ENCODE results near the gene NATD1. TPM values are rescaled to one million over a fixed set of nuclear protein-coding genes. Genes with fewer than 3 reads are reported as not detected.
"Not testable (repeated sequence)": the region's sequence is repeated elsewhere in the genome, so short reads cannot be mapped to it uniquely, and the experiment has no call there.

NATD1 gene
- total RNA-seq, 1 donor from 2014 or later: 1.1 TPM

- DNase-seq: no peak
These were observed 6.5 kb downstream of the NATD1 start for GRCh38 chr17:21246698-21247097.

GRCh38 chr17:21245639-21246084 is 7.5 kb downstream of the NATD1 start:
- no peak for DNase-seq

- no peak for DNase-seq
These were observed 9.5 kb downstream of the NATD1 start for GRCh38 chr17:21243516-21244303.

- DNase-seq: no peak
These were observed 10.3 kb downstream of the NATD1 start for GRCh38 chr17:21242780-21243515.

GRCh38 chr17:21242026-21242697 is 11.0 kb downstream of the NATD1 start:
- no peak for DNase-seq

GRCh38 chr17:21241564-21241963 is 11.6 kb downstream of the NATD1 start:
- no peak for DNase-seq

- DNase-seq: no peak
These were observed 12.7 kb downstream of the NATD1 start for GRCh38 chr17:21240369-21241055.

- DNase-seq: no peak
These were observed 13.4 kb downstream of the NATD1 start for GRCh38 chr17:21239680-21240368.

- DNase-seq: no peak
These were observed 17.3 kb downstream of the NATD1 start for GRCh38 chr17:21235921-21236320.

- DNase-seq: no peak
These were observed 19.4 kb downstream of the NATD1 start for GRCh38 chr17:21233581-21234347.

- DNase-seq: no peak
These were observed 21.0 kb downstream of the NATD1 start for GRCh38 chr17:21232033-21232749.

- DNase-seq: no peak
These were observed 21.7 kb downstream of the NATD1 start for GRCh38 chr17:21231533-21231932.

GRCh38 chr17:21228845-21229244 is 24.4 kb downstream of the NATD1 start:
- no peak for DNase-seq

- no peak for DNase-seq
These were observed 25.1 kb downstream of the NATD1 start for GRCh38 chr17:21228111-21228510.

- not testable (repeated sequence) for DNase-seq
These were observed 25.9 kb downstream of the NATD1 start for GRCh38 chr17:21227277-21227676.

GRCh38 chr17:21223086-21223485 is 30.1 kb downstream of the NATD1 start:
- DNase-seq: no peak

GRCh38 chr17:21218831-21219380 is 34.3 kb downstream of the NATD1 start:
- DNase-seq: no peak

GRCh38 chr17:21218101-21218500 is 35.1 kb downstream of the NATD1 start:
- DNase-seq: no peak

- DNase-seq: no peak
These were observed 35.9 kb downstream of the NATD1 start for GRCh38 chr17:21217346-21217745.

- no peak for DNase-seq
These were observed 37.3 kb downstream of the NATD1 start for GRCh38 chr17:21215935-21216334.

Measured in occipital lobe (tissue), 2 donors.